SK-N-SH treated with all-trans-retinoic acid at 6 μM for 48 hours (cell line): Measurements from ENCODE around the gene HCK.

Experiments used
- ARNTL ChIP-seq: fragments of 450-650 bp; formaldehyde crosslinking; IDR thresholded peaks from 2 replicates; pipeline ENCODE4 v1.5.0; 2020; ENCODE audit warnings: low read depth, mild to moderate bottlenecking, moderate library complexity, borderline replicate concordance
- ISL1 ChIP-seq: fragments of 250-450 bp; sonication (Bioruptor Pico); IDR thresholded peaks from 2 replicates; pipeline ENCODE4 v2.1.2; 2022; ENCODE audit warnings: mild to moderate bottlenecking, moderate library complexity
- TCF4 ChIP-seq: fragments of 250-450 bp; sonication (Bioruptor Pico); IDR thresholded peaks from 2 replicates; pipeline ENCODE4 v1.8.0; 2021; ENCODE audit warnings: mild to moderate bottlenecking, moderate library complexity, borderline replicate concordance
- ZC3H10 ChIP-seq: fragments of 250-450 bp; sonication (Bioruptor Pico); IDR thresholded peaks from 2 replicates; pipeline ENCODE4 v1.5.1; 2021; ENCODE audit warnings: mild to moderate bottlenecking, moderate library complexity
- ZNF8 ChIP-seq: fragments of 450-650 bp; formaldehyde crosslinking; IDR thresholded peaks from 2 replicates; pipeline ENCODE4 v1.5.0; 2020; ENCODE audit warnings: mild to moderate bottlenecking, moderate library complexity

GRCh38 chr20:32130965-32131364 is 78.9 kb downstream of the HCK start:
- no peak for TF ChIP-seq ARNTL (CRISPR knock-in tag)
- TF ChIP-seq ZC3H10 (CRISPR knock-in tag) = no peak
- no peak for TF ChIP-seq ISL1 (CRISPR knock-in tag)
- no peak for TF ChIP-seq TCF4 (CRISPR knock-in tag)
- no peak for TF ChIP-seq ZNF8 (CRISPR knock-in tag)
